Fibroblast of gingiva (primary cell): Measurements from ENCODE around the gene NSL1.
"Not testable (repeated sequence)": the region's sequence is repeated elsewhere in the genome, so short reads cannot be mapped to it uniquely, and the experiment has no call there.

Experiments used
- DNase-seq: peaks from one replicate; pipeline ENCODE4 v3.0.0-alpha.2; 2011; ENCODE audit warnings: low read depth

The NSL1 gene

GRCh38 chr1:212791676-212792395 is at the start of gene NSL1, which contains the start of gene TATDN3:
Gene NSL1 (minus strand): TSS chr1:212791777. CDS start chr1:212791763, 14 bp downstream.
Gene TATDN3 (plus strand): TSS chr1:212791894. CDS start chr1:212791922, 28 bp downstream.
- DNase-seq: peak; percentile 94

GRCh38 chr1:212838145-212838544 is 46.6 kb upstream of the NSL1 start:
- DNase-seq: no peak

- not testable (repeated sequence) for DNase-seq
Observed at GRCh38 chr1:212833211-212834207, 41.9 kb upstream of the NSL1 start.

GRCh38 chr1:212828395-212828794 is 36.8 kb upstream of the NSL1 start:
- no peak for DNase-seq

- no peak for DNase-seq
Observed at GRCh38 chr1:212827831-212828278, 36.3 kb upstream of the NSL1 start.

GRCh38 chr1:212827171-212827776 is 35.7 kb upstream of the NSL1 start:
- DNase-seq: no peak

- no peak for DNase-seq
Observed at GRCh38 chr1:212825798-212826452, 34.3 kb upstream of the NSL1 start.

GRCh38 chr1:212824201-212824600 is 32.6 kb upstream of the NSL1 start:
- DNase-seq: no peak

GRCh38 chr1:212822956-212823355 is 31.4 kb upstream of the NSL1 start:
- no peak for DNase-seq

GRCh38 chr1:212820969-212821368 is 29.4 kb upstream of the NSL1 start:
- no peak for DNase-seq

GRCh38 chr1:212819726-212820125 is 28.1 kb upstream of the NSL1 start:
- DNase-seq: no peak

GRCh38 chr1:212816567-212817278 is 25.1 kb upstream of the NSL1 start:
- DNase-seq: no peak

GRCh38 chr1:212814537-212815334 is 23.2 kb upstream of the NSL1 start:
- DNase-seq: no peak

- no peak for DNase-seq
Observed at GRCh38 chr1:212805767-212806166, 14.2 kb upstream of the NSL1 start.

- DNase-seq: peak; percentile 5
Observed at GRCh38 chr1:212797681-212798080, 6.1 kb upstream of the NSL1 start.

GRCh38 chr1:212794561-212795014 is 3.0 kb upstream of the NSL1 start:
- DNase-seq: no peak

- DNase-seq: no peak
Observed at GRCh38 chr1:212792396-212792908, 875 bp upstream of the NSL1 start.

GRCh38 chr1:212791261-212791675 is 309 bp downstream of the NSL1 start:
- peak; percentile 90 for DNase-seq

GRCh38 chr1:212785871-212786270 is 5.7 kb downstream of the NSL1 start:
- no peak for DNase-seq

GRCh38 chr1:212783976-212784375 is 7.6 kb downstream of the NSL1 start:
- DNase-seq: no peak
